Endothelial cell of umbilical vein (primary cell): ENCODE results near the gene EFCAB5. TPM values are rescaled to one million over a fixed set of nuclear protein-coding genes. Genes with fewer than 3 reads are reported as not detected.

Experiments used
- BruUV-seq: library from RNA; stranded (reverse); fragments of 400-500 nt; replicated peaks from 2 replicates; lab custom pipeline; 2021; lab: Mats Ljungman, UMichigan
- CTCF ChIA-PET: fragments of 300-600, 350-600 bp; sonication (Branson Sonifier 250); formaldehyde crosslinking; loops from one replicate; lab custom pipeline; 2021; ENCODE audit warnings: antibody characterized with exemption, inconsistent platforms; lab: Charles Lee
- POLR2A ChIA-PET: fragments of 300-600, 350-600 bp; sonication (Branson Sonifier 250); formaldehyde crosslinking; loops from one replicate; lab custom pipeline; 2021; ENCODE audit warnings: antibody characterized with exemption, inconsistent platforms; lab: Charles Lee
- DNase-seq: peaks from one replicate; pipeline ENCODE4 v3.0.0-alpha.2; 2011; ENCODE audit warnings: low read depth, low spot score
- FAIRE-seq: peaks from 2 replicates; lab custom pipeline; 2011; peaks lifted over from hg19 to GRCh38; lab: Jason Lieb, UNC
- H2AFZ ChIP-seq: 2 replicates; pipeline ENCODE4 v1.6.0; 2012; ENCODE audit warnings: low read depth, low read length, control low read depth, inconsistent platforms
- H3K27ac ChIP-seq: 2 replicates; pipeline ENCODE4 v1.5.1; 2011; ENCODE audit warnings: low read depth, mild to moderate bottlenecking, control low read depth, low read length, moderate library complexity; ENCODE audit not compliant: insufficient read depth
- H3K27me3 ChIP-seq, 2 experiments: 2 replicates each; pipeline versions ENCODE4 v1.6.0 to v1.6.1; 2011; ENCODE audit warnings: low read length in 2 of 2, mixed read lengths in 1 of 2; ENCODE audit not compliant: control insufficient read depth in 2 of 2, insufficient read depth in 2 of 2
- H3K36me3 ChIP-seq, 2 experiments: 2 replicates in 1 of 2; 3 replicates in 1 of 2; pipeline ENCODE4 v1.5.1; 2011; ENCODE audit warnings: low read length in 2 of 2, mild to moderate bottlenecking in 1 of 2, moderate library complexity in 1 of 2; ENCODE audit not compliant: control insufficient read depth in 2 of 2, insufficient read depth in 2 of 2; ENCODE audit errors: extremely low read depth in 1 of 2
- H3K4me1 ChIP-seq: 3 replicates; pipeline ENCODE4 v1.5.1; 2011; ENCODE audit warnings: mild to moderate bottlenecking, low read length; ENCODE audit not compliant: control insufficient read depth, insufficient read depth; ENCODE audit errors: extremely low read depth
- H3K4me2 ChIP-seq: 2 replicates; pipeline ENCODE4 v1.6.1; 2011; ENCODE audit warnings: low read length, control low read depth, mixed read lengths; ENCODE audit not compliant: insufficient read depth
- H3K4me3 ChIP-seq, 3 experiments: fragments of 200-600 bp in 1 of 3; sonication (generic), shearing (Covaris generic) in 1 of 3; replicated peaks in 1 of 3; 2 replicates each; pipeline ENCODE4 v1.5.1; 2011 to 2016; ENCODE audit warnings: control low read depth in 3 of 3, low read length in 3 of 3, mild to moderate bottlenecking in 2 of 3, inconsistent platforms in 1 of 3, low read depth in 1 of 3, moderate library complexity in 1 of 3; ENCODE audit not compliant: insufficient read depth in 1 of 3
- H3K79me2 ChIP-seq: 2 replicates; pipeline ENCODE4 v1.6.0; 2012; ENCODE audit warnings: low read length, inconsistent platforms; ENCODE audit not compliant: control insufficient read depth, insufficient read depth
- H3K9ac ChIP-seq: replicated peaks from 2 replicates; pipeline ENCODE3; 2011; ENCODE audit warnings: low read length, control low read depth; ENCODE audit not compliant: insufficient read depth; ENCODE audit errors: extremely low read depth
- H3K9me1 ChIP-seq: replicated peaks from 3 replicates; pipeline ENCODE4 v1.6.0; 2011; ENCODE audit warnings: mild to moderate bottlenecking, low read length; ENCODE audit not compliant: control insufficient read depth, insufficient read depth; ENCODE audit errors: extremely low read depth
- H3K9me3 ChIP-seq: replicated peaks from 2 replicates; pipeline ENCODE4 v1.5.1; 2012; ENCODE audit warnings: low read length, inconsistent platforms; ENCODE audit not compliant: control insufficient read depth, insufficient read depth
- H4K20me1 ChIP-seq: replicated peaks from 2 replicates; pipeline ENCODE3; 2011; ENCODE audit warnings: mild to moderate bottlenecking, low read length; ENCODE audit not compliant: control insufficient read depth, insufficient read depth; ENCODE audit errors: extremely low read depth
- CTCF ChIP-seq, 2 donors: IDR thresholded peaks; 1 replicate in 1 of 2; 2 replicates in 1 of 2; pipeline ENCODE4 v1.5.1; 2011; ENCODE audit warnings: low read length in 2 of 2, mild to moderate bottlenecking in 2 of 2, moderate library complexity in 2 of 2, control low read depth in 1 of 2, inconsistent platforms in 1 of 2, low read depth in 1 of 2; ENCODE audit not compliant: insufficient read depth in 1 of 2; ENCODE audit errors: extremely low read depth in 1 of 2
- FOS ChIP-seq: IDR thresholded peaks from 2 replicates; pipeline ENCODE4 v1.6.1; 2011; ENCODE audit warnings: mild to moderate bottlenecking, low read length, moderate library complexity, borderline replicate concordance; ENCODE audit not compliant: insufficient read depth
- MAX ChIP-seq: IDR thresholded peaks from 2 replicates; pipeline ENCODE4 v1.6.1; 2011; ENCODE audit not compliant: insufficient read depth, insufficient read length
- dilution Hi-C: fragments of 300-500 bp; cut with MboI; formaldehyde crosslinking; loops from one replicate; pipeline ENCODE4 v1.15.0; 2019; ENCODE audit warnings: low sequenced_read_pairs; ENCODE audit not compliant: extremely low pct_ligation_motif_present
- intact Hi-C: fragments of 100-400 bp; cut with micrococcal nuclease; formaldehyde crosslinking; loops from one replicate; pipeline ENCODE4 v1.10.0; 2022
- polyA plus RNA-seq, 4 experiments: library from polyadenylated mRNA; depleted of rRNA in 3 of 4; stranded (reverse) in 3 of 4; unstranded in 1 of 4; fragments of >200 nt; gene quantifications; 2 replicates each; pipeline versions ENCODE4 v1.2.1 to v1.2.3, GENCODE V29; 2011 to 2012; ENCODE audit warnings: missing spikeins in 1 of 4
- total RNA-seq: library from RNA; stranded (reverse); gene quantifications from 2 replicates; pipeline ENCODE4 v1.2.3, GENCODE V29; 2021

The EFCAB5 gene
- total and polyA plus RNA-seq, 2 donors (not counting 3 experiments of a cell fraction or from before 2014, with no cell fraction given): 0.04 to 0.40 TPM

- no TSS peak for BruUV-seq
- ChIA-PET POLR2A (no interaction called here), CTCF (interaction anchor here (1.0 to 6.2 kb wide), 22 partner anchors 9 to 515 kb away, joined by 3 to 206 read pairs (median 4); partner anchors contain the start of gene SSH2)
- DNase-seq: peak; percentile 76
- peak; percentile 63 for FAIRE-seq
- no peaks in the 10 kb centered on the region for H3K27me3 ChIP-seq
- intact Hi-C loops (loop anchor here (10.0 kb wide), 2 partner anchors 161 to 721 kb away; partner anchors contain the start of gene SSH2), dilution Hi-C loops (no loop called here)
- H3K9ac ChIP-seq: no peak overlapping the region
- H3K9me3 ChIP-seq: no peaks in the 10 kb centered on the region
- no peaks in the 10 kb centered on the region for H3K4me1 ChIP-seq
- H3K4me2 ChIP-seq: no peak overlapping the region
- no peak overlapping the region for H3K4me3 ChIP-seq
- no peaks in the 10 kb centered on the region for H3K9me1 ChIP-seq
- no peaks in the 10 kb centered on the region for H3K36me3 ChIP-seq
- H3K79me2 ChIP-seq: no peaks in the 10 kb centered on the region
- TF ChIP-seq MAX (no peak), CTCF (IDR thresholded peaks at IDR 0.05; ENCODE audit: extremely low read depth in 1 of 2, insufficient read depth in 1 of 2, low read depth in 1 of 2, low read length in 2 of 2) (peak; percentile 29 to 48), FOS (peak; percentile 12)
- H2AFZ ChIP-seq: no peak overlapping the region
- no peak overlapping the region for H3K27ac ChIP-seq
- no peaks in the 10 kb centered on the region for H4K20me1 ChIP-seq
These were observed 154.2 kb downstream of the EFCAB5 start for GRCh38 chr17:30095507-30096244.
